ENCODE results near the gene AFF3. TPM values are rescaled to one million over a fixed set of nuclear protein-coding genes. Genes with fewer than 3 reads are reported as not detected.

Gene AFF3
- total RNA-seq, 6 experiments from 2014 or later = 1.3 to 7.3 (median 6.4) TPM

DNA sequence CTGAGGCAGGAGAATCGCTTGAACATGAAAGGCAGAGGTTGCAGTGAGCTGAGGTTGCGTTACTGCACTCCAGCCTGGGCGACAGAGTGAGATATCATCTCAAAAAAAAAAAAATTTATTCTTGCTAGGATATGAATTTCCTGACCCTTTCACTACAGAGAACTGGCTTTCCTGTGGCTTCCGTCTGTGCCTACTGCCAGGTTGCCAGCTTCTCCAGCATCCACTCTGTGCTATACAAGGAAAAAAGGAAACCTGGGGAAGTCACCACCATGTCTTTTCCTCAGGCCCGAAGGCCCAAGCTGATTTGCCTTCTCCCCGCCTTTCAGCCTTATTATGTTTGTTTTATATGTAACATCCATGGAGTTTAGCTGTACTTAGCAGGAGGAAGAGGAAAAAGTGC lies 530.6 kb downstream of the AFF3 start:
- TF ChIP-seq POLR2A (IDR thresholded peaks at IDR 0.05) = no peak
- TF ChIP-seq, protein P1, sequence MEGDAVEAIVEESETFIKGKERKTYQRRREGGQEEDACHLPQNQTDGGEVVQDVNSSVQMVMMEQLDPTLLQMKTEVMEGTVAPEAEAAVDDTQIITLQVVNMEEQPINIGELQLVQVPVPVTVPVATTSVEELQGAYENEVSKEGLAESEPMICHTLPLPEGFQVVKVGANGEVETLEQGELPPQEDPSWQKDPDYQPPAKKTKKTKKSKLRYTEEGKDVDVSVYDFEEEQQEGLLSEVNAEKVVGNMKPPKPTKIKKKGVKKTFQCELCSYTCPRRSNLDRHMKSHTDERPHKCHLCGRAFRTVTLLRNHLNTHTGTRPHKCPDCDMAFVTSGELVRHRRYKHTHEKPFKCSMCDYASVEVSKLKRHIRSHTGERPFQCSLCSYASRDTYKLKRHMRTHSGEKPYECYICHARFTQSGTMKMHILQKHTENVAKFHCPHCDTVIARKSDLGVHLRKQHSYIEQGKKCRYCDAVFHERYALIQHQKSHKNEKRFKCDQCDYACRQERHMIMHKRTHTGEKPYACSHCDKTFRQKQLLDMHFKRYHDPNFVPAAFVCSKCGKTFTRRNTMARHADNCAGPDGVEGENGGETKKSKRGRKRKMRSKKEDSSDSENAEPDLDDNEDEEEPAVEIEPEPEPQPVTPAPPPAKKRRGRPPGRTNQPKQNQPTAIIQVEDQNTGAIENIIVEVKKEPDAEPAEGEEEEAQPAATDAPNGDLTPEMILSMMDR (IDR thresholded peaks at IDR 0.05) = no peak
- 85% methylated on average over 3 of the region's 6 CpGs for WGBS (ENCODE audit: insufficient coverage, low coverage, low lambda C conversion rate, missing lambda C conversion rate)
- H3K36me3 ChIP-seq = no peaks in the 10 kb centered on the region
- ATAC-seq = no peak
- no peak for DNase-seq
- intact Hi-C loops (cut with DNase I) = no loop called here
- no peaks in the 10 kb centered on the region for H3K9me3 ChIP-seq
- H3K4me3 ChIP-seq = no peak overlapping the region
- no peaks in the 10 kb centered on the region for H3K27me3 ChIP-seq
- no peaks in the 10 kb centered on the region for H3K4me1 ChIP-seq
- no peak overlapping the region for H3K27ac ChIP-seq

DNA sequence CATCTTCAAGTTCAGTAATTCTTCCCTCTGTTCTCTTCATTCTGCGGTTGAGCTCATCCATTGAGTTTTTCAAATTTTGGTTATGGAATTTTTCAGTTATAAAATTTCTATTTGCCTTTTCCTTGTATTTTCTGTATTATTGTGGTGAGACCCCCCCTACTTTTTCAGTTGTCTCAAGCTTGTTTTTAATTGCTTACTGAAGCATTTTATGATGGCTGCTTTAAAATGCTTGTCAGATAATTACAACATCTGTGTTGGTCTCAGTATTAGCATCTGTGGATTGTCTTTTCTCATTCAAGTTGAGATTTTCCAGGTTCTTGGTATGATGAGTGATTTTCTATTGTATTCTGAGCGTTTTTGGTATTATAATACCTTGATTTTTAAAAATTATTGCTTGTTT lies 531.4 kb downstream of the AFF3 start:
- no peak overlapping the region for H3K4me3 ChIP-seq
- ATAC-seq = no peak

DNA sequence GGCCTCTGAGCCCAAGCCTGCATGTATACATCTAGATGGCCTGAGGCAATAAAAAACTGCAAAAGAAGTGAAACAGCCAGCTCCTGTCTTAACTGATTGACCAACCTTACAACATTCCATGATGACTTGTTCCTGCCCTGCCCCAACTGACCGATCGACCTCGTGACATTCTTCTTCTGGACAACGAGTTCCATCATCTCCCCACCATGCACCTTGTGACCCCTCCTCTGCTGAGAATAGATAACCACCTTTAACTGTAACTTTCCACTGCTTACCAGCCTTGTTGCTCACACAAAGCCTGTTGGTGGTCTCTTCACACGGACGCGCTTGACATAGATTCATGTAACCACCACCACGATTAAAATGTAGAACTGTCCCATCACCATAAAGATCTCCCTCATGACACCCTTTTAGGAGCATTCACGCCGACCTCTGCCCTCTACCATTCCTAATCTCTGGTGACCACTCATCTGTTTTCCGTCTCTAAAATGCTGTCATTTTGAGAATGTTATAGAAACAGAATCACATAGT lies 532.5 kb downstream of the AFF3 start:
- Histone ChIP-seq H3K27ac (no peak overlapping the region), H3K4me3 (no peak overlapping the region), H3K4me1 (no peaks in the 10 kb centered on the region), H3K36me3 (no peaks in the 10 kb centered on the region), H3K27me3 (no peaks in the 10 kb centered on the region), H3K9me3 (no peaks in the 10 kb centered on the region)
- WGBS (ENCODE audit: insufficient coverage, low coverage, low lambda C conversion rate, missing lambda C conversion rate) = 85% methylated on average over 11 of the region's 11 CpGs
- DNase-seq = no peak
- ATAC-seq = no peak
- intact Hi-C loops (cut with DNase I) = no loop called here
- TF ChIP-seq POLR2A (IDR thresholded peaks at IDR 0.05) = no peak
- TF ChIP-seq, protein P1 (IDR thresholded peaks at IDR 0.05) = no peak

More for the DNA sequence above, 531.4 kb downstream of the AFF3 start:
- 77% methylated on average over 2 of the region's 2 CpGs for WGBS (ENCODE audit: insufficient coverage, low coverage, low lambda C conversion rate, missing lambda C conversion rate)
- Histone ChIP-seq H3K27ac (no peak overlapping the region), H3K4me1 (no peaks in the 10 kb centered on the region), H3K27me3 (no peaks in the 10 kb centered on the region), H3K9me3 (no peaks in the 10 kb centered on the region), H3K36me3 (no peaks in the 10 kb centered on the region)
- intact Hi-C loops (cut with DNase I) = no loop called here
- no peak for DNase-seq
- no peak for TF ChIP-seq POLR2A (IDR thresholded peaks at IDR 0.05)
- TF ChIP-seq, protein P1 (IDR thresholded peaks at IDR 0.05) = no peak

DNA sequence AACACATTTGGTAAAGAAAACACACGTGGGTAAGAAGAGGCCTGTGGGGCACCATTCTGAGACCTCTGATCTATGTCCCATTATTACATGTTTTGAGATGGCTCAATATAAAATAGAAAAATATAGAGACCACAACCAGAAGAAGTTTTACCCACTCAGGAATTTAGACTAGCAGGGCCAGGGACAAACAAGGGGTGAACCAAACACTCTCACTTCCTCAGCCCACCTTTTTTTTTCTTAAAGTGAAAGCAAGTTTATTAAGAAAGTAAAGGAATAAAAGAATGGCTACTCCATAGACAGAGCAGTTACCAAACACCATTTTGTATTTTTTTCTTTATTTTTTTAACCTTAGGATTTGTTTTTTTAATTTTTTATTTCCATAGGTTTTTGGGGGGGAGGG lies 533.5 kb downstream of the AFF3 start:
- ATAC-seq (no peak), DNase-seq (no peak)
- Histone ChIP-seq H3K27ac (no peak overlapping the region), H3K36me3 (no peaks in the 10 kb centered on the region), H3K4me1 (no peaks in the 10 kb centered on the region), H3K4me3 (no peak overlapping the region), H3K9me3 (no peaks in the 10 kb centered on the region), H3K27me3 (no peaks in the 10 kb centered on the region)
- TF ChIP-seq, protein P1 (IDR thresholded peaks at IDR 0.05) = no peak
- no peak for TF ChIP-seq POLR2A (IDR thresholded peaks at IDR 0.05)
- WGBS (ENCODE audit: insufficient coverage, low coverage, low lambda C conversion rate, missing lambda C conversion rate) = 24% methylated on average over 1 of the region's 1 CpG
- intact Hi-C loops (cut with DNase I) = no loop called here

All from right lobe of liver (tissue), 6 donors.